HepG2 (cell line): Measurements from ENCODE around the gene ACTN4. TPM values are rescaled to one million over a fixed set of nuclear protein-coding genes. Genes with fewer than 3 reads are reported as not detected.
A peak's percentile ranks its signal among the peaks of the same experiment; 100 is the strongest.

Experiments
- ATAC-seq: fragments of 200-7000 bp; cut with Tn5 transposase; 3 replicates; pipeline ENCODE4 v1.9.1; 2020; ENCODE audit warnings: mild to moderate bottlenecking, moderate library complexity
- BruUV-seq: library from RNA; stranded (reverse); fragments of 400-500 nt; replicated peaks from 2 replicates; lab custom pipeline; 2021; lab: Mats Ljungman, UMichigan
- CTCF ChIA-PET: fragments of 300-600 bp; formaldehyde crosslinking; extraction: SDS; loops from one replicate; lab custom pipeline; 2021; ENCODE audit warnings: low total read pairs, inconsistent platforms, low intra/inter-chr PET ratio; lab: Yijun Ruan, JAX
- POLR2A ChIA-PET: fragments of 350-600 bp; sonication (Branson Sonifier 250); formaldehyde crosslinking; loops from one replicate; lab custom pipeline; 2020; ENCODE audit warnings: antibody characterized with exemption, inconsistent platforms; lab: Yijun Ruan, JAX
- DNase-seq: peaks from one replicate; pipeline ENCODE4 v3.0.0-alpha.2; 2015; ENCODE audit warnings: low spot score
- FAIRE-seq: peaks from 3 replicates; lab custom pipeline; 2011; peaks lifted over from hg19 to GRCh38; lab: Jason Lieb, UNC
- H2AFZ ChIP-seq: one replicate; pipeline ENCODE4 v1.6.1; 2011; ENCODE audit warnings: low read length, inconsistent platforms
- H3K27ac ChIP-seq: fragments of 300-600 bp; 3 replicates; pipeline ENCODE4 v1.8.0; 2011; ENCODE audit warnings: mixed run types, mild to moderate bottlenecking, mixed read lengths, low read length, inconsistent platforms; ENCODE audit not compliant: insufficient read depth; ENCODE audit errors: extremely low read length
- H3K27me3 ChIP-seq, 2 experiments: fragments of 200-600 bp in 1 of 2; 2 replicates in 1 of 2; 3 replicates in 1 of 2; pipeline versions ENCODE4 v1.6.0 to v1.8.0; 2011; ENCODE audit warnings: low read length in 2 of 2, mild to moderate bottlenecking in 2 of 2, moderate library complexity in 2 of 2, inconsistent platforms in 1 of 2; ENCODE audit not compliant: insufficient read depth in 2 of 2, control insufficient read depth in 1 of 2
- H3K36me3 ChIP-seq, 2 experiments: fragments of 200-600 bp in 1 of 2; replicated peaks in 1 of 2; 2 replicates in 1 of 2; 3 replicates in 1 of 2; pipeline versions ENCODE4 v1.5.1 to v1.8.0; 2011; ENCODE audit warnings: low read length in 2 of 2, inconsistent platforms in 1 of 2; ENCODE audit not compliant: insufficient read depth in 2 of 2, control insufficient read depth in 1 of 2
- H3K4me1 ChIP-seq: 2 replicates; pipeline ENCODE4 v1.5.1; 2012; ENCODE audit warnings: low read length, inconsistent platforms; ENCODE audit not compliant: insufficient read depth
- H3K4me2 ChIP-seq: 2 replicates; pipeline ENCODE4 v1.6.0; 2011; ENCODE audit warnings: low read depth, low read length, inconsistent platforms
- H3K4me3 ChIP-seq, 3 experiments: fragments of 200-600 bp in 1 of 3; sonication (generic), shearing (Covaris generic) in 1 of 3; replicated peaks in 1 of 3; 2 replicates each; pipeline ENCODE4 v1.5.1; 2011 to 2016; ENCODE audit warnings: low read length in 3 of 3, inconsistent platforms in 2 of 3, low read depth in 2 of 3, mild to moderate bottlenecking in 2 of 3, control low read depth in 1 of 3, mixed read lengths in 1 of 3; ENCODE audit not compliant: insufficient read depth in 1 of 3
- H3K79me2 ChIP-seq: one replicate; pipeline ENCODE4 v1.6.1; 2011; ENCODE audit warnings: low read length, inconsistent platforms; ENCODE audit not compliant: insufficient read depth
- H3K9ac ChIP-seq: 2 replicates; pipeline ENCODE4 v1.6.0; 2011; ENCODE audit warnings: mild to moderate bottlenecking, low read depth, low read length, inconsistent platforms; ENCODE audit not compliant: insufficient read depth
- H3K9me3 ChIP-seq: 2 replicates; pipeline ENCODE4 v1.5.1; 2012; ENCODE audit warnings: mild to moderate bottlenecking, low read length
- H4K20me1 ChIP-seq: 2 replicates; pipeline ENCODE4 v1.6.0; 2011; ENCODE audit warnings: inconsistent platforms, mild to moderate bottlenecking, low read length, moderate library complexity; ENCODE audit not compliant: insufficient read depth
- AGO2 ChIP-seq: fragments of 200-400 bp; formaldehyde crosslinking; optimal IDR thresholded peaks from 2 replicates; pipeline ENCODE3; 2017; ENCODE audit warnings: mild to moderate bottlenecking, low read depth, low read length, moderate library complexity
- RBM22 ChIP-seq: fragments of 200-400 bp; formaldehyde crosslinking; optimal IDR thresholded peaks from 2 replicates; pipeline ENCODE3; 2017; ENCODE audit warnings: mild to moderate bottlenecking, low read length, moderate library complexity
- RBM39 ChIP-seq: fragments of 200-400 bp; formaldehyde crosslinking; IDR thresholded peaks from one replicate; pipeline ENCODE4 v1.6.1; 2018; ENCODE audit warnings: antibody characterized with exemption, mild to moderate bottlenecking, low read depth, low read length; ENCODE audit not compliant: poor library complexity, severe bottlenecking
- SMARCC2 ChIP-seq: fragments of 450-650 bp; IDR thresholded peaks from 2 replicates; pipeline ENCODE4 v1.6.1; 2017; ENCODE audit warnings: antibody characterized with exemption, mild to moderate bottlenecking
- YEATS2 ChIP-seq: sonication (generic); formaldehyde crosslinking; IDR thresholded peaks from 2 replicates; pipeline ENCODE4 v1.4.0; 2020; ENCODE audit warnings: missing genetic modification reagents, borderline replicate concordance
- ZMYM3 ChIP-seq: sonication (generic); formaldehyde crosslinking; IDR thresholded peaks from 2 replicates; pipeline ENCODE4 v1.5.1; 2020; ENCODE audit warnings: mild to moderate bottlenecking, missing genetic modification reagents
- ZNF264 ChIP-seq: sonication (generic); formaldehyde crosslinking; IDR thresholded peaks from 2 replicates; pipeline ENCODE4 v1.4.0; 2020; ENCODE audit warnings: missing genetic modification reagents
- ZNF274 ChIP-seq: sonication (generic); formaldehyde crosslinking; IDR thresholded peaks from 2 replicates; pipeline ENCODE4 v1.5.1; 2020; ENCODE audit warnings: mild to moderate bottlenecking, missing genetic modification reagents
- ZNF501 ChIP-seq: sonication (generic); formaldehyde crosslinking; IDR thresholded peaks from 2 replicates; pipeline ENCODE4 v1.5.1; 2020; ENCODE audit warnings: mild to moderate bottlenecking, moderate library complexity, missing genetic modification reagents
- ZNF639 ChIP-seq: conservative IDR thresholded peaks from 2 replicates; pipeline ENCODE4 v1.6.1; 2018; ENCODE audit warnings: missing genetic modification reagents
- ZNF710 ChIP-seq: sonication (generic); formaldehyde crosslinking; IDR thresholded peaks from 2 replicates; pipeline ENCODE4 v1.5.0; 2020; ENCODE audit warnings: mild to moderate bottlenecking, missing genetic modification reagents, borderline replicate concordance
- ZNF776 ChIP-seq: sonication (generic); formaldehyde crosslinking; IDR thresholded peaks from 2 replicates; pipeline ENCODE4 v1.4.0; 2020; ENCODE audit warnings: mild to moderate bottlenecking, missing genetic modification reagents
- ZSCAN9 ChIP-seq: IDR thresholded peaks from 2 replicates; pipeline ENCODE4 v1.6.1; 2016; ENCODE audit warnings: borderline replicate concordance
- WGBS: methylation state at CpG from one replicate; pipeline ENCODE4 v1.1.6; 2017; ENCODE audit warnings: low lambda C conversion rate; 5-methylcytosine and 5-hydroxymethylcytosine counted together
- in situ Hi-C: cut with HindIII; loops from 2 replicates; pipeline ENCODE4 v1.10.0; 2017; ENCODE audit warnings: low pct_unique_long_range_greater_than_20kb; ENCODE audit not compliant: extremely low pct_ligation_motif_present
- intact Hi-C: fragments of 100-400 bp; cut with micrococcal nuclease; formaldehyde crosslinking; loops from one replicate; pipeline ENCODE4 v1.10.0; 2022; ENCODE audit not compliant: unreplicated experiment
- polyA plus RNA-seq, 8 experiments: library from polyadenylated mRNA; depleted of rRNA in 3 of 8; stranded (reverse) in 7 of 8; unstranded in 1 of 8; fragments of >200 nt; fragmentation: Illumina TruSeq in 4 of 8; extraction: Trizol in 4 of 8; gene quantifications; 2 replicates each; pipeline versions ENCODE4 v1.2.1 to v1.2.3, GENCODE V29; 2011 to 2016; ENCODE audit warnings: low read depth in 4 of 8, missing spikeins in 1 of 8, mixed read lengths in 1 of 8; ENCODE audit not compliant: insufficient read depth in 1 of 8
- total RNA-seq, 5 experiments: library from RNA; depleted of rRNA; stranded (reverse); fragments of >200 nt; fragmentation: Illumina TruSeq; extraction: Trizol; gene quantifications; 2 replicates each; pipeline ENCODE4 v1.2.3, GENCODE V29; 2016; ENCODE audit warnings: low read depth in 1 of 5

The ACTN4 gene
- total and polyA plus RNA-seq, 2 of the 13 experiments (the other 11 are each of a cell fraction or from before 2014, with no cell fraction given), result 171 to 192 TPM

- no peak overlapping the region for H3K4me3 ChIP-seq
- ATAC-seq (no peak), FAIRE-seq (no peak), DNase-seq (no peak)
- no peak overlapping the region for H3K27ac ChIP-seq
- H3K9me3 ChIP-seq, result no peaks in the 10 kb centered on the region
- CTCF ChIA-PET, result no interaction called here
- peaks cover 81% of the 10 kb centered on the region for H3K4me1 ChIP-seq
- over 99% methylated on average over 6 of the region's 13 CpGs for WGBS
- H2AFZ ChIP-seq, result no peak overlapping the region
- peaks cover 53 to 83% of the 10 kb centered on the region in 2 experiments for H3K36me3 ChIP-seq
- peak; percentile 4 for TF ChIP-seq RBM22
- TF ChIP-seq ZMYM3 (CRISPR knock-in tag), result no peak
- no peak for TF ChIP-seq ZSCAN9 (CRISPR knock-in tag)
- no peak for TF ChIP-seq ZNF639 (CRISPR knock-in tag)
- TF ChIP-seq ZNF501 (CRISPR knock-in tag), result no peak
- TF ChIP-seq ZNF274 (CRISPR knock-in tag), result no peak
- no peak for TF ChIP-seq YEATS2
- peak; percentile 51 for TF ChIP-seq AGO2
- TF ChIP-seq RBM39, result no peak
- no peak for TF ChIP-seq ZNF776 (CRISPR knock-in tag)
- TF ChIP-seq SMARCC2, result no peak
- no peak for TF ChIP-seq ZNF710 (CRISPR knock-in tag)
- no peak for TF ChIP-seq ZNF264 (CRISPR knock-in tag)
- no peak overlapping the region for H3K4me2 ChIP-seq
- no peaks in the 10 kb centered on the region for H3K27me3 ChIP-seq
- peaks cover 22% of the 10 kb centered on the region for H3K79me2 ChIP-seq
- BruUV-seq, result TSS peak; percentile 17
- no peaks in the 10 kb centered on the region for H4K20me1 ChIP-seq
- POLR2A ChIA-PET, result no interaction called here
- intact Hi-C loops (loop anchor here (5.0 kb wide), 1 partner anchor 52 kb away; no protein-coding TSS in a partner anchor), in situ Hi-C loops (loop anchor here (5.0 kb wide), 1 partner anchor 47 kb away; no protein-coding TSS in a partner anchor)
- H3K9ac ChIP-seq, result no peak overlapping the region
These were observed 57.1 kb downstream of the ACTN4 start for GRCh38 chr19:38704488-38705026.
